ENCODE measurements around the gene SERTAD2. TPM values are rescaled to one million over a fixed set of nuclear protein-coding genes. Genes with fewer than 3 reads are reported as not detected.
A peak's percentile ranks its signal among the peaks of the same experiment; 100 is the strongest.

Gene SERTAD2
- total RNA-seq, 2 experiments from 2014 or later, result 31.2 to 33.9 TPM

- ChIA-PET CTCF (interaction anchor here (0.8 to 6.8 kb wide), 10 partner anchors 13 to 227 kb away, joined by 3 to 42 read pairs (median 4); partner anchors contain the start of gene SERTAD2), POLR2A (interaction anchor here (1.0 to 1.2 kb wide), 2 partner anchors 14 to 32 kb away, joined by 4 to 5 read pairs; partner anchors contain the start of gene SERTAD2)
- ATAC-seq (no peak), DNase-seq (peak; percentile 44)
- H3K4me1 Mint-ChIP-seq (ENCODE audit: low read depth), result peaks cover 95% of the 10 kb centered on the region
- intact Hi-C loops (cut with micrococcal nuclease), result loop anchor here (5.0 to 10.0 kb wide), 3 partner anchors 33 to 127 kb away; partner anchors contain the start of gene AFTPH
- no peaks in the 10 kb centered on the region for H3K27me3 Mint-ChIP-seq
- peaks cover 31% of the 10 kb centered on the region for H3K36me3 Mint-ChIP-seq (ENCODE audit: low read depth)
- TF ChIP-seq CTCF (IDR thresholded peaks at IDR 0.05), result no peak
- peak overlapping the region; percentile 40 for H3K27ac Mint-ChIP-seq
- H3K4me3 Mint-ChIP-seq, result no peak overlapping the region
- no peaks in the 10 kb centered on the region for H3K9me3 Mint-ChIP-seq
These were observed 13.3 kb downstream of the SERTAD2 start for GRCh38 chr2:64640153-64641044.

GRCh38 chr2:64639691-64640090 is 14.0 kb downstream of the SERTAD2 start:
- peaks cover 89% of the 10 kb centered on the region for H3K4me1 Mint-ChIP-seq (ENCODE audit: low read depth)
- peaks cover 33% of the 10 kb centered on the region for H3K36me3 Mint-ChIP-seq (ENCODE audit: low read depth)
- H3K4me3 Mint-ChIP-seq, result no peak overlapping the region
- no peak for ATAC-seq
- intact Hi-C loops (cut with micrococcal nuclease), result loop anchor here (5.0 to 10.0 kb wide), 3 partner anchors 32 to 128 kb away; partner anchors contain the start of gene AFTPH
- no peak for DNase-seq
- no peaks in the 10 kb centered on the region for H3K27me3 Mint-ChIP-seq
- peak overlapping the region; percentile 40 for H3K27ac Mint-ChIP-seq
- no peaks in the 10 kb centered on the region for H3K9me3 Mint-ChIP-seq
- ChIA-PET POLR2A (interaction anchor here (1.0 kb wide), 1 partner anchor 32 kb away, joined by 4 read pairs; no protein-coding TSS in a partner anchor), CTCF (interaction anchor here (0.7 to 5.3 kb wide), 9 partner anchors 14 to 228 kb away, joined by 3 to 28 read pairs (median 4); partner anchors contain the start of gene SERTAD2)
- no peak for TF ChIP-seq CTCF (IDR thresholded peaks at IDR 0.05)

- no peak for TF ChIP-seq CTCF (IDR thresholded peaks at IDR 0.05)
- Mint-ChIP-seq H3K4me3 (no peak overlapping the region), H3K27me3 (no peaks in the 10 kb centered on the region), H3K9me3 (no peaks in the 10 kb centered on the region), H3K27ac (peak overlapping the region; percentile 86), H3K4me1 (ENCODE audit: low read depth) (peaks cover 79% of the 10 kb centered on the region), H3K36me3 (ENCODE audit: low read depth) (peaks cover 43% of the 10 kb centered on the region)
- ATAC-seq, result no peak
- no peak for DNase-seq
- CTCF ChIA-PET, result interaction anchor here (0.6 to 5.3 kb wide), 7 partner anchors 8 to 234 kb away, joined by 4 to 28 read pairs (median 4); partner anchors contain the start of gene SERTAD2
- POLR2A ChIA-PET, result interaction anchor here (0.6 to 3.6 kb wide), 2 partner anchors 11 to 15 kb away, joined by 4 to 20 read pairs; partner anchors contain the start of gene SERTAD2
- intact Hi-C loops (cut with micrococcal nuclease), result no loop called here
These were observed 15.1 kb downstream of the SERTAD2 start for GRCh38 chr2:64638502-64639120.

GRCh38 chr2:64637931-64638330 is 15.8 kb downstream of the SERTAD2 start:
- H3K27ac Mint-ChIP-seq, result peak overlapping the region; percentile 86
- no peaks in the 10 kb centered on the region for H3K9me3 Mint-ChIP-seq
- CTCF ChIA-PET, result interaction anchor here (1.4 to 5.3 kb wide), 6 partner anchors 9 to 235 kb away, joined by 4 to 28 read pairs (median 8); partner anchors contain the start of gene SERTAD2
- POLR2A ChIA-PET, result interaction anchor here (1.9 to 3.6 kb wide), 2 partner anchors 15 to 113 kb away, joined by 9 to 20 read pairs; partner anchors contain the start of genes AFTPH and SERTAD2
- H3K36me3 Mint-ChIP-seq (ENCODE audit: low read depth), result peaks cover 45% of the 10 kb centered on the region
- no peak for TF ChIP-seq CTCF (IDR thresholded peaks at IDR 0.05)
- peaks cover 74% of the 10 kb centered on the region for H3K4me1 Mint-ChIP-seq (ENCODE audit: low read depth)
- intact Hi-C loops (cut with micrococcal nuclease), result no loop called here
- peak; percentile 31 for DNase-seq
- peak overlapping the region; percentile 29 for H3K4me3 Mint-ChIP-seq
- peak; percentile 60 for ATAC-seq
- H3K27me3 Mint-ChIP-seq, result no peaks in the 10 kb centered on the region
